ENCODE data around the gene CDK9. TPM values are rescaled to one million over a fixed set of nuclear protein-coding genes. Genes with fewer than 3 reads are reported as not detected.

CDK9 gene
- total RNA-seq, 1 donor from 2014 or later, result 28.4 TPM

- peak; percentile 40 for TF ChIP-seq CTCF (conservative IDR thresholded peaks at IDR 0.05; ENCODE audit: low read depth, low read length)
- no peak overlapping the region for H3K4me3 ChIP-seq (ENCODE audit: low read depth, low read length)
- no peak for DNase-seq (ENCODE audit: low read depth)
Measured at GRCh38 chr9:127763918-127764384, 21.9 kb upstream of the CDK9 start.

GRCh38 chr9:127765418-127765817 is 20.4 kb upstream of the CDK9 start:
- no peak for DNase-seq (ENCODE audit: low read depth)
- no peak for TF ChIP-seq CTCF (conservative IDR thresholded peaks at IDR 0.05; ENCODE audit: low read depth, low read length)
- no peak overlapping the region for H3K4me3 ChIP-seq (ENCODE audit: low read depth, low read length)

- TF ChIP-seq CTCF (conservative IDR thresholded peaks at IDR 0.05; ENCODE audit: low read depth, low read length), result no peak
- H3K4me3 ChIP-seq (ENCODE audit: low read depth, low read length), result no peak overlapping the region
- no peak for DNase-seq (ENCODE audit: low read depth)
Measured at GRCh38 chr9:127767410-127767809, 18.4 kb upstream of the CDK9 start.

- DNase-seq (ENCODE audit: low read depth), result no peak
- H3K4me3 ChIP-seq (ENCODE audit: low read depth, low read length), result no peak overlapping the region
- no peak for TF ChIP-seq CTCF (conservative IDR thresholded peaks at IDR 0.05; ENCODE audit: low read depth, low read length)
Measured at GRCh38 chr9:127767909-127768331, 17.9 kb upstream of the CDK9 start.

- DNase-seq (ENCODE audit: low read depth), result no peak
- TF ChIP-seq CTCF (conservative IDR thresholded peaks at IDR 0.05; ENCODE audit: low read depth, low read length), result no peak
Measured at GRCh38 chr9:127768698-127769097, 17.1 kb upstream of the CDK9 start.

GRCh38 chr9:127769101-127769500 is 16.7 kb upstream of the CDK9 start:
- no peak for TF ChIP-seq CTCF (conservative IDR thresholded peaks at IDR 0.05; ENCODE audit: low read depth, low read length)
- DNase-seq (ENCODE audit: low read depth), result no peak
- H3K4me3 ChIP-seq (ENCODE audit: low read depth, low read length), result no peak overlapping the region

More at GRCh38 chr9:127768698-127769097, 17.1 kb upstream of the CDK9 start:
- H3K4me3 ChIP-seq (ENCODE audit: low read depth, low read length), result no peak overlapping the region

- DNase-seq (ENCODE audit: low read depth), result no peak
- H3K4me3 ChIP-seq (ENCODE audit: low read depth, low read length), result no peak overlapping the region
- no peak for TF ChIP-seq CTCF (conservative IDR thresholded peaks at IDR 0.05; ENCODE audit: low read depth, low read length)
Measured at GRCh38 chr9:127769929-127770582, 15.8 kb upstream of the CDK9 start.

All from epithelial cell of proximal tubule (primary cell).